ENCODE data around the gene VTI1A.

- no peak for TF ChIP-seq EZH2 (IDR thresholded peaks at IDR 0.05)
- TF ChIP-seq POLR2AphosphoS5 (IDR thresholded peaks at IDR 0.05; ENCODE audit: borderline replicate concordance, low read depth, low read length), result no peak
- TF ChIP-seq FOXP2 (optimal IDR thresholded peaks at IDR 0.05; ENCODE audit: control extremely low read depth, extremely low read length, insufficient read depth), result no peak
Measured at GRCh38 chr10:112653215-112653614, 206.2 kb downstream of the VTI1A start.

Data from SK-N-MC (cell line).